DND-41 (cell line): ENCODE measurements around the gene LRP1.

Experiments used
- ATAC-seq: fragments of 200-7000 bp; cut with Tn5 transposase; 3 replicates; pipeline ENCODE4 v1.9.1; 2021; ENCODE audit warnings: low read depth; ENCODE audit not compliant: insufficient read depth
- DNase-seq: peaks from one replicate; pipeline ENCODE4 v3.0.0-alpha.2; 2020
- H2AFZ ChIP-seq: 2 replicates; pipeline ENCODE4 v1.6.0; 2012; ENCODE audit warnings: low read depth, low read length
- H3K27ac ChIP-seq: 2 replicates; pipeline ENCODE4 v1.5.1; 2012; ENCODE audit warnings: low read length, inconsistent platforms
- H3K27me3 ChIP-seq: fragments of 200-600 bp; sonication (generic); 2 replicates; pipeline ENCODE4 v1.6.0; 2012; ENCODE audit warnings: low read length, mild to moderate bottlenecking, inconsistent platforms; ENCODE audit not compliant: insufficient read depth, poor library complexity
- H3K36me3 ChIP-seq: 2 replicates; pipeline ENCODE4 v1.5.1; 2012; ENCODE audit warnings: low read length, inconsistent platforms; ENCODE audit not compliant: insufficient read depth
- H3K4me1 ChIP-seq: 2 replicates; pipeline ENCODE4 v1.5.1; 2012; ENCODE audit warnings: mild to moderate bottlenecking, low read length; ENCODE audit not compliant: insufficient read depth
- H3K4me2 ChIP-seq: 2 replicates; pipeline ENCODE4 v1.6.0; 2012; ENCODE audit warnings: mild to moderate bottlenecking, moderate library complexity, low read length, inconsistent platforms; ENCODE audit not compliant: insufficient read depth
- H3K4me3 ChIP-seq, 2 experiments: fragments of 200-600 bp in 1 of 2; shearing (Covaris generic) in 1 of 2; 2 replicates each; pipeline ENCODE4 v1.5.1; 2012 to 2016; ENCODE audit warnings: inconsistent platforms in 2 of 2, low read length in 2 of 2, mild to moderate bottlenecking in 2 of 2, low read depth in 1 of 2, moderate library complexity in 1 of 2
- H3K79me2 ChIP-seq: 2 replicates; pipeline ENCODE4 v1.6.0; 2012; ENCODE audit warnings: low read length, inconsistent platforms; ENCODE audit not compliant: insufficient read depth
- H3K9ac ChIP-seq: 2 replicates; pipeline ENCODE4 v1.6.0; 2012; ENCODE audit warnings: low read depth, mild to moderate bottlenecking, inconsistent platforms, low read length, moderate library complexity
- H3K9me3 ChIP-seq: 2 replicates; pipeline ENCODE4 v1.5.1; 2012; ENCODE audit warnings: low read length, moderate library complexity, mild to moderate bottlenecking, inconsistent platforms; ENCODE audit not compliant: insufficient read depth, severe bottlenecking
- H4K20me1 ChIP-seq: 2 replicates; pipeline ENCODE4 v1.6.0; 2012; ENCODE audit warnings: low read length; ENCODE audit not compliant: insufficient read depth
- EZH2 ChIP-seq: IDR thresholded peaks from 3 replicates; pipeline ENCODE4 v1.6.1; 2012; ENCODE audit warnings: borderline replicate concordance, low read depth, mild to moderate bottlenecking, moderate library complexity, low read length, inconsistent platforms; ENCODE audit not compliant: severe bottlenecking
- TF ChIP-seq, protein P1 (sequence below): IDR thresholded peaks from 2 replicates; pipeline ENCODE4 v1.5.1; 2012; ENCODE audit warnings: borderline replicate concordance, low read length, moderate library complexity, mild to moderate bottlenecking; ENCODE audit not compliant: poor library complexity, severe bottlenecking; ENCODE audit errors: extremely low read depth

Gene LRP1

DNA sequence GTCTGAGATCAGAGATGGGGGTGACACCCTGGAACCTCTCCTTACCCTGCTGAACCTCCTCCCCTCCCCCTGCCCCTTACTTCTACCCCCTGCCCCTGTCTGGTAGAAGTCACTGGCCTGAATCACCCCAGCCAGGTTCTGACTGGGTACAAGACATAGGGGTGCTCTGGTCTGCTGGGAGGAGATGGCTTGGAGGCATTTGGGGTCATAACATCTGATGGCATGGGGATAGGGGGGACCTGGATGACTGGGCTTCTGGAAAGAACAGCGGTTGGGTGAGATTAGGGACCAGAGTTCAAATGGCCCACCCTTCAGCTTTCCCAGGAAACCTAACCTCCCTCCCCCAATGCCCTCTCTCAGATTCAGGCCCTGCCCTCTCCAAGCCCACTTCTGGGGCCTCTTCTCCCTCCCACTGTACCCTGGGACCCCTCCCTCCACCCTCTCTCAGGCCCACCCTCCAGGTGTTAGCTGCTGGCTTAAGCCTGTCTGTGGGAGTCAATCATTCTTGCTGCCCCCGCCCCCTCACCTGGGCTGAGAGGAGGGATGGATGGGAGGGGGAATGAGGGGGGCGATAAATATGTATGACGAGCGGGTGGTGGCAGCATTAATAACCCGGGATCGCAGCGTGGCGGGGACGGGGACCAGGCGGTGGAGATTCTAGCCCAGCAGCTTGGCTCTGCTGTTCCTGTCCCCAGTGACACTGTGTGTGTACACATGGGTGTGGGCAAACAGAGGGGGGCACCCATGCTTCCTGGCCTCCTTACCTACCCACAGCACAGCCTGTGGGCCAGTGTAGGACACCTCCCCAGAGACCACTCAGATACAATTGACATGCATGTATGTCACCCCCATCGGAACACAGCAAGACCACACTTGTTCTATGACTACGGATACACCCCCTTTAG lies 94.3 kb downstream of the LRP1 start:
- ATAC-seq, result no peak
- H3K4me2 ChIP-seq, result no peak overlapping the region
- H3K27me3 ChIP-seq, result peaks cover 43% of the 10 kb centered on the region

DNA sequence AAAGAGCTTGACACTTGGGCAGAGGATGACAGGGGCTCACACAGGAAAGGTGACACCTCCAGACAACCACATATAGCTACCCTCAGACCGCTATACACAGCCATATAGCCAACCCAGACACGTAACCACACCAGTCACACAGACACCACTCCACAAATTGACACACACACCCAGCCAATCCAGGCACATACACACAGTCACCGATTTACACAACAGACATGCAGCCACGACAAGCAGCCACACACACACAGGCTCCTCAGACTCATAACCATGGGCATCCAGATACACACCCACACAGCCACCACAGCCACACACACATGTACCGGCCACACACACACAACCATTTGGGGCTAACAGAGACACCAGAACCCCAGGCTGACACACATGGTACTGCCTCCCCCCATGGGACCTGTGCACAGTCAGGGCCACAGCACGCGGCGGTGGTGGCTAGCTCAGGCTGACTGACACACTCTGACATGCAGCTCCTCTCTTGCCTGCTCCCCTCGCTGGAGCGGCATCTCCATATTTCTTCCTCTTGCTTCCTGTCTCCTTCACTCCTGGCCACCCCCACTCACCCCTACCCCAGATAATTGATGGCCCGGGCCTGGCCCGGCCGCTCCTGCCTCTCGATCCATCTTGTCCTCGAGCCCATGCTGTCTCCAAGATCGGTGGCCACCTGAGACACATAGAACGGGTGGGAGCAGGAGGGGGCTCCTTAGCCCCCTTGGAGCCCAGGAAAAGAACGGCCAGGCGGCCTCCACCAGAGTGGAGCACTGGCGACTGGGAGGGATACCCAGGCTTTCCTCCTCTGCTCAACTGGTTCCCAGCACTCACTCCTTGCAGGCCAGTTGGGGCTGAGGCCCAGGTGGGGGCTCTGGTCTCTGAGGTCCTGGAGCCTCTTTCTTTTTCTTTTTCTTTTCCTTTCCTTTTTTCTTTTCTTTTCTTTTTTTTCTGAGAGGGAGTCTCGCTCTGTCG lies 95.2 kb downstream of the LRP1 start:
- H3K79me2 ChIP-seq, result no peaks in the 10 kb centered on the region
- no peaks in the 10 kb centered on the region for H3K9me3 ChIP-seq
- H2AFZ ChIP-seq, result no peak overlapping the region
- peaks cover 13% of the 10 kb centered on the region; the same call in 1 of the 2 replicates for H4K20me1 ChIP-seq
- no peak overlapping the region for H3K9ac ChIP-seq
- DNase-seq (no peak), ATAC-seq (no peak)
- peaks cover 38% of the 10 kb centered on the region for H3K27me3 ChIP-seq
- TF ChIP-seq, protein P1, sequence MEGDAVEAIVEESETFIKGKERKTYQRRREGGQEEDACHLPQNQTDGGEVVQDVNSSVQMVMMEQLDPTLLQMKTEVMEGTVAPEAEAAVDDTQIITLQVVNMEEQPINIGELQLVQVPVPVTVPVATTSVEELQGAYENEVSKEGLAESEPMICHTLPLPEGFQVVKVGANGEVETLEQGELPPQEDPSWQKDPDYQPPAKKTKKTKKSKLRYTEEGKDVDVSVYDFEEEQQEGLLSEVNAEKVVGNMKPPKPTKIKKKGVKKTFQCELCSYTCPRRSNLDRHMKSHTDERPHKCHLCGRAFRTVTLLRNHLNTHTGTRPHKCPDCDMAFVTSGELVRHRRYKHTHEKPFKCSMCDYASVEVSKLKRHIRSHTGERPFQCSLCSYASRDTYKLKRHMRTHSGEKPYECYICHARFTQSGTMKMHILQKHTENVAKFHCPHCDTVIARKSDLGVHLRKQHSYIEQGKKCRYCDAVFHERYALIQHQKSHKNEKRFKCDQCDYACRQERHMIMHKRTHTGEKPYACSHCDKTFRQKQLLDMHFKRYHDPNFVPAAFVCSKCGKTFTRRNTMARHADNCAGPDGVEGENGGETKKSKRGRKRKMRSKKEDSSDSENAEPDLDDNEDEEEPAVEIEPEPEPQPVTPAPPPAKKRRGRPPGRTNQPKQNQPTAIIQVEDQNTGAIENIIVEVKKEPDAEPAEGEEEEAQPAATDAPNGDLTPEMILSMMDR, result no peak
- TF ChIP-seq EZH2, result no peak
- no peak overlapping the region for H3K4me3 ChIP-seq
- H3K36me3 ChIP-seq, result no peaks in the 10 kb centered on the region
- no peak overlapping the region for H3K4me2 ChIP-seq
- H3K27ac ChIP-seq, result no peak overlapping the region
- peaks cover 10% of the 10 kb centered on the region for H3K4me1 ChIP-seq

More for the DNA sequence above, 94.3 kb downstream of the LRP1 start:
- Histone ChIP-seq H3K9me3 (no peaks in the 10 kb centered on the region), H3K36me3 (no peaks in the 10 kb centered on the region), H3K4me3 (no peak overlapping the region), H3K4me1 (peaks cover 7% of the 10 kb centered on the region), H2AFZ (no peak overlapping the region), H3K9ac (no peak overlapping the region), H3K27ac (no peak overlapping the region), H4K20me1 (peaks cover 13% of the 10 kb centered on the region; the same call in 1 of the 2 replicates), H3K79me2 (no peaks in the 10 kb centered on the region)
- DNase-seq, result no peak
- no peak for TF ChIP-seq EZH2
- TF ChIP-seq, protein P1, result no peak

DNA sequence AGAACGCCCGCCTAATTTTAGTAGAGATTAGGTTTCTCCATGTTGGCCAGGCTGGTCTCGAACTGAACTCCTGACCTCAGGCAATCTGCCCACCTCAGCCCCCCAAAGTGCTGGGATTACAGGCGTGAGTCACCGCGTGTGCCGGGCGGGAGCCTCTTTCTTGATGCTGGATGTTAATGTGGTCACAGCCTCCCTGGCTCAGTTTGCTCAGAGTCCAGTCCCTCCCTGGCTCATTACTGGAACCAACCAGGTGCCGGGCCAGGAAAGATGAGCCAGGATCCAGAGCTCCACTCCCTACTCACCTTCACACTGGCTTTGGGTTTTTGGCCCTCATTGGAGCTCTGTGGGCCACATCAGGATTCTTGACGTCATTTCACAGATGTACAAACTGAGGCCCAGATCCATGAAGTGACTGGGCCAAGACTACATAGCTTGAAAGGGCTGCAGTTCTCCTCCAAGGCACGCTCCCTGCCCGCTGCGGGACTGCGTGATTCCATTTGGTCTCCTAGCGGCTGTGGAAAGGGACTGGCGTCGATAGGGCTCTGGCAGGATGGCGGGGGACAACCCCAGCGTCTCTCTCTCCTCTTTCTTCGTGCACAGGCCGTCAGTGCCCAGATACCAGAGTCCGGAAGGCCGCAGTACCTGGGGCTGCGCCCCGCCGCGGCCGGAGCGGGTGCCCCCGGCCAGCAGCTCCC lies 96.1 kb downstream of the LRP1 start:
- no peaks in the 10 kb centered on the region for H3K9me3 ChIP-seq
- no peaks in the 10 kb centered on the region for H3K79me2 ChIP-seq
- H3K27ac ChIP-seq, result no peak overlapping the region
- peaks cover 29% of the 10 kb centered on the region for H3K27me3 ChIP-seq
- peaks cover 13% of the 10 kb centered on the region; the same call in 1 of the 2 replicates for H4K20me1 ChIP-seq
- H3K4me1 ChIP-seq, result peaks cover 19% of the 10 kb centered on the region
- no peak overlapping the region for H3K9ac ChIP-seq
- H3K36me3 ChIP-seq, result no peaks in the 10 kb centered on the region
- no peak for TF ChIP-seq EZH2
- TF ChIP-seq, protein P1, result no peak
- ATAC-seq (no peak), DNase-seq (no peak)
- H3K4me3 ChIP-seq, result no peak overlapping the region
- H3K4me2 ChIP-seq, result no peak overlapping the region
- no peak overlapping the region for H2AFZ ChIP-seq
